ENCODE data around the gene CFAP54. TPM values are rescaled to one million over a fixed set of nuclear protein-coding genes. Genes with fewer than 3 reads are reported as not detected.

Gene CFAP54
- total and polyA plus RNA-seq, 2 donors (not counting 1 experiment from before 2014, with no cell fraction given), result 0.93 to 7.1 TPM

- H3K79me2 ChIP-seq (ENCODE audit: control insufficient read depth, insufficient read depth, low read length), result no peaks in the 10 kb centered on the region
- TF ChIP-seq EZH2 (IDR thresholded peaks at IDR 0.05; ENCODE audit: low read length, missing control alignments) (no peak), CTCF (conservative IDR thresholded peaks at IDR 0.05 in 1 of 2, IDR thresholded peaks at IDR 0.05 in 1 of 2; ENCODE audit: low read depth in 1 of 2, low read length in 2 of 2) (no peak)
- H2AFZ ChIP-seq (ENCODE audit: low read length), result no peak overlapping the region
- no peaks in the 10 kb centered on the region for H3K9me3 ChIP-seq (ENCODE audit: control insufficient read depth, insufficient read depth, low read depth, low read length)
- H3K4me3 ChIP-seq (replicated peaks in 1 of 4; ENCODE audit: control extremely low read depth in 1 of 4, insufficient read depth in 1 of 4, low read depth in 3 of 4, low read length in 4 of 4), result no peak overlapping the region
- H3K36me3 ChIP-seq (ENCODE audit: control insufficient read depth, insufficient read depth, low read length), result no peaks in the 10 kb centered on the region
- no peak for DNase-seq (ENCODE audit: low read depth in 2 of 2)
- H3K27me3 ChIP-seq (ENCODE audit: control insufficient read depth, insufficient read depth, low read length), result no peaks in the 10 kb centered on the region
- H4K20me1 ChIP-seq (ENCODE audit: control insufficient read depth, extremely low read depth, insufficient read depth, low read length), result no peaks in the 10 kb centered on the region
- no peaks in the 10 kb centered on the region for H3K4me1 ChIP-seq (ENCODE audit: control insufficient read depth, extremely low read depth, insufficient read depth, low read length)
- H3K4me2 ChIP-seq (ENCODE audit: extremely low read depth, insufficient read depth, low read length), result no peak overlapping the region
- no peak overlapping the region for H3K27ac ChIP-seq (ENCODE audit: insufficient read depth, low read length)
- no peak overlapping the region for H3K9ac ChIP-seq (ENCODE audit: insufficient read depth, low read length)
Observed at GRCh38 chr12:96822641-96823040, 333.3 kb downstream of the CFAP54 start.

GRCh38 chr12:96824074-96824837, 334.9 kb downstream of the CFAP54 start:
- H4K20me1 ChIP-seq (ENCODE audit: control insufficient read depth, extremely low read depth, insufficient read depth, low read length), result no peaks in the 10 kb centered on the region
- H3K4me2 ChIP-seq (ENCODE audit: extremely low read depth, insufficient read depth, low read length), result no peak overlapping the region
- H3K4me3 ChIP-seq (replicated peaks in 1 of 4; ENCODE audit: control extremely low read depth in 1 of 4, insufficient read depth in 1 of 4, low read depth in 3 of 4, low read length in 4 of 4), result no peak overlapping the region
- TF ChIP-seq EZH2 (IDR thresholded peaks at IDR 0.05; ENCODE audit: low read length, missing control alignments) (no peak), CTCF (conservative IDR thresholded peaks at IDR 0.05 in 1 of 2, IDR thresholded peaks at IDR 0.05 in 1 of 2; ENCODE audit: low read depth in 1 of 2, low read length in 2 of 2) (no peak)
- H3K9ac ChIP-seq (ENCODE audit: insufficient read depth, low read length), result no peak overlapping the region
- H3K79me2 ChIP-seq (ENCODE audit: control insufficient read depth, insufficient read depth, low read length), result no peaks in the 10 kb centered on the region
- no peaks in the 10 kb centered on the region for H3K9me3 ChIP-seq (ENCODE audit: control insufficient read depth, insufficient read depth, low read depth, low read length)
- H3K27ac ChIP-seq (ENCODE audit: insufficient read depth, low read length), result no peak overlapping the region
- DNase-seq (ENCODE audit: low read depth in 2 of 2), result no peak
- H2AFZ ChIP-seq (ENCODE audit: low read length), result no peak overlapping the region
- H3K4me1 ChIP-seq (ENCODE audit: control insufficient read depth, extremely low read depth, insufficient read depth, low read length), result no peaks in the 10 kb centered on the region
- no peaks in the 10 kb centered on the region for H3K27me3 ChIP-seq (ENCODE audit: control insufficient read depth, insufficient read depth, low read length)
- no peaks in the 10 kb centered on the region for H3K36me3 ChIP-seq (ENCODE audit: control insufficient read depth, insufficient read depth, low read length)

- no peak for DNase-seq (ENCODE audit: low read depth in 2 of 2)
- Histone ChIP-seq H3K4me1 (ENCODE audit: control insufficient read depth, extremely low read depth, insufficient read depth, low read length) (no peaks in the 10 kb centered on the region), H3K4me2 (ENCODE audit: extremely low read depth, insufficient read depth, low read length) (no peak overlapping the region), H2AFZ (ENCODE audit: low read length) (no peak overlapping the region), H3K79me2 (ENCODE audit: control insufficient read depth, insufficient read depth, low read length) (no peaks in the 10 kb centered on the region), H3K27ac (ENCODE audit: insufficient read depth, low read length) (no peak overlapping the region), H3K36me3 (ENCODE audit: control insufficient read depth, insufficient read depth, low read length) (no peaks in the 10 kb centered on the region), H3K9me3 (ENCODE audit: control insufficient read depth, insufficient read depth, low read depth, low read length) (no peaks in the 10 kb centered on the region), H3K9ac (ENCODE audit: insufficient read depth, low read length) (no peak overlapping the region), H3K27me3 (ENCODE audit: control insufficient read depth, insufficient read depth, low read length) (no peaks in the 10 kb centered on the region), H3K4me3 (replicated peaks in 1 of 4; ENCODE audit: control extremely low read depth in 1 of 4, insufficient read depth in 1 of 4, low read depth in 3 of 4, low read length in 4 of 4) (no peak overlapping the region), H4K20me1 (ENCODE audit: control insufficient read depth, extremely low read depth, insufficient read depth, low read length) (no peaks in the 10 kb centered on the region)
- TF ChIP-seq EZH2 (IDR thresholded peaks at IDR 0.05; ENCODE audit: low read length, missing control alignments), result no peak
- no peak for TF ChIP-seq CTCF (conservative IDR thresholded peaks at IDR 0.05 in 1 of 2, IDR thresholded peaks at IDR 0.05 in 1 of 2; ENCODE audit: low read depth in 1 of 2, low read length in 2 of 2)
Observed at GRCh38 chr12:96824838-96825236, 335.5 kb downstream of the CFAP54 start.

All from fibroblast of lung (primary cell).